ENCODE data around the gene IFNG.

The IFNG gene

DNA sequence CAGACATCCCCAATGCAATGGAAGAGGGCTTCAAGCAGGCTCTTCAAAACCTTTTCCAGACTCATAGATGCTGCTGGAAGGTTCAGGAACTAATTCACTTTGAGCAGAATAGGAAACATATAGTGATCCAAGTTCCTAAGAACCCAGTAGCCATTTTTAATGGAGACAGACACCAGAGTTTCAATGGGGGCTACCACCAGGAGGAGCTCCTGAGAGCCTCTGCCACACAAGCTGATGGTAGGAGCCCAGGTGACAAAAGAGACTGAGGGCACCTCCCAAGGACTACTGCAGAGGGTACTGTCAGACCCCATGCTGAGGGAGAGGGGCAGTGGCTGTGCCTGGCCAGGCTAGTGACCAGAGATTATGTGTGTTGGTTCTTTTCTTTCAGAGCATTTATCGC is 45.9 kb downstream of the IFNG start:
- Histone ChIP-seq H3K4me3 (ENCODE audit: low read depth in 1 of 2, low read length in 2 of 2) (no peak overlapping the region), H3K27me3 (ENCODE audit: low read depth, low read length) (no peaks in the 10 kb centered on the region), H3K36me3 (ENCODE audit: control insufficient read depth in 1 of 2, insufficient read depth in 2 of 2, low read length in 2 of 2) (no peaks in the 10 kb centered on the region), H3K9me3 (ENCODE audit: control insufficient read depth in 1 of 2, low read length in 2 of 2) (no peaks in the 10 kb centered on the region), H3K4me1 (ENCODE audit: control insufficient read depth in 1 of 2, insufficient read depth in 2 of 2, low read length in 2 of 2) (no peaks in the 10 kb centered on the region), H3K27ac (ENCODE audit: low read length) (no peak overlapping the region)

DNA sequence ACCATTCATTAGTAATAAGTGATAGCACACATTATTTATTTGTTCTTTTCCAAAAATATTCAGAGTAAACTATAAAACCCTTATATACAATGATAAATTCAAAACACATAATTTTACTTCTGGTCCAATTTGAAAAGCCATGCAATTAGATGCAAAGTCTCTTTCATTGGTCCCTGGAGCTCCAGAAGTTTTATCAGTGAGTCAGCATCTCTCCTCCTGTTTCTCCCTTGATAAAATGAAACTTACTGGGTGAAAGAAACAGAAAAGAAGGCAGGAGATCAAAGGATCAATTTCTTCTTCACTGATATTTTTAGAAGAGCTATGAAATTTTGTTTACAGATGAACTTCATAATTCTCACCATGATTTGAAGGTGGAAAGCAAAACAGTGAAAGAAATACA is 47.5 kb downstream of the IFNG start:
- H3K4me1 ChIP-seq (ENCODE audit: control insufficient read depth in 1 of 2, insufficient read depth in 2 of 2, low read length in 2 of 2), result no peaks in the 10 kb centered on the region
- no peaks in the 10 kb centered on the region for H3K27me3 ChIP-seq (ENCODE audit: low read depth, low read length)
- no peak overlapping the region for H3K4me3 ChIP-seq (ENCODE audit: low read depth in 1 of 2, low read length in 2 of 2)
- no peak overlapping the region for H3K27ac ChIP-seq (ENCODE audit: low read length)
- no peaks in the 10 kb centered on the region for H3K9me3 ChIP-seq (ENCODE audit: control insufficient read depth in 1 of 2, low read length in 2 of 2)
- H3K36me3 ChIP-seq (ENCODE audit: control insufficient read depth in 1 of 2, insufficient read depth in 2 of 2, low read length in 2 of 2), result no peaks in the 10 kb centered on the region

DNA sequence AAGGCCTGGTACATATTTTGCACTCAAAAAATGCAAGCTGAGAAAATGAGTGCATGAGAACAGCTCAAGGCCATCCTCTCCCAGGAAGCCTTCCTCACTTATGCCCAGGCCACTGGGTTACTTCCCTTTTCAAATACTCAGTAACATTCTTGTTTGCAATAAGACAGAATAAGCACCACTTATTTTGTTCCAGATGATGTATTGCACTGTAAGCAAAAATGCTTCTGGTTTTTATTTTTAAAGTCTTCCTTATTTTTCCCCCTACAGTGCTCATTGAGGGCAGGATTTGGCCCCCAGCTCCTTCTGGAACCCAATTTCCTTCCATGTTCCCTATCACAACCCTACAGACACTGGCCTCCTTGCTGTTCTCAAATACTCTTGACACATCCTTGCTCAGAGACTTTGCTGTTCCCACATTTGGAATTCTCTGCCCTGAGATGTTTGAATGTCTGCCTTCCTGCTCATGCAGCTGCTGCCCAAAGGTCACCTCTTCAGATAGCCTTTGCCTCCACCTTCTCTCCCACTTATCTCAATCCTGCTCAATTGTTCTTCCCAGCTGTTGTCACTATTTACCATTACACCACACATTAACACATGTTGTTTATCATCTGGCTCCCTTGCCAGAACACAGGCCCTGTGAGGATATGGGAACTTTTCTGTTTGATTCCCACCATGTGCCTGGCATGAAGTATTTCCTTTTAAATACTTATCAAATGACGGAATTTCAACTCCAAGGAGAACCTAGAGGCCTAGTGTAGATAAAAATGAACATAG is 49.9 kb downstream of the IFNG start:
- H3K4me1 ChIP-seq (ENCODE audit: control insufficient read depth in 1 of 2, insufficient read depth in 2 of 2, low read length in 2 of 2), result no peaks in the 10 kb centered on the region
- no peaks in the 10 kb centered on the region for H3K9me3 ChIP-seq (ENCODE audit: control insufficient read depth in 1 of 2, low read length in 2 of 2)
- no peaks in the 10 kb centered on the region for H3K36me3 ChIP-seq (ENCODE audit: control insufficient read depth in 1 of 2, insufficient read depth in 2 of 2, low read length in 2 of 2)
- no peak overlapping the region for H3K4me3 ChIP-seq (ENCODE audit: low read depth in 1 of 2, low read length in 2 of 2)
- no peak overlapping the region for H3K27ac ChIP-seq (ENCODE audit: low read length)
- no peaks in the 10 kb centered on the region for H3K27me3 ChIP-seq (ENCODE audit: low read depth, low read length)

DNA sequence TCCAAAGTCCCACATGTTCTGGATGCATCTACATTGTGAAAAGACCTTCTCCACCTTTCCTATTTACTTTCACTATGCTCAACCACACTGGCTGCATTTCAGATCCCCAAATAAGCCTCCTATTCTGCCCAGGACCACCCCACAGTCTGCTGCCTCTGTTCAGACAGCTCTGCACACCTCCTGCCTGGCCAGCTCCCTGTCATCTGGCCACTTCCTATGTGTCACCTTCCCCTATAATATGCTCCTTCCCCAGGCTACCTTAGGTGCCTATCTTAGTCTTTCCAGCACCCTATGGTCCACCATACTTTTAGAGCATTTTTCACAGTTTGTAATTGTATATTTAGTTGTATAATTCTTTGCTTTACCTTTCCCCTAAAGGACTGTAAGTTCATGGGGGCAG is 50.5 kb downstream of the IFNG start:
- no peak overlapping the region for H3K4me3 ChIP-seq (ENCODE audit: low read depth in 1 of 2, low read length in 2 of 2)
- no peaks in the 10 kb centered on the region for H3K27me3 ChIP-seq (ENCODE audit: low read depth, low read length)
- no peaks in the 10 kb centered on the region for H3K9me3 ChIP-seq (ENCODE audit: control insufficient read depth in 1 of 2, low read length in 2 of 2)
- H3K27ac ChIP-seq (ENCODE audit: low read length), result no peak overlapping the region
- no peaks in the 10 kb centered on the region for H3K4me1 ChIP-seq (ENCODE audit: control insufficient read depth in 1 of 2, insufficient read depth in 2 of 2, low read length in 2 of 2)
- no peaks in the 10 kb centered on the region for H3K36me3 ChIP-seq (ENCODE audit: control insufficient read depth in 1 of 2, insufficient read depth in 2 of 2, low read length in 2 of 2)

DNA sequence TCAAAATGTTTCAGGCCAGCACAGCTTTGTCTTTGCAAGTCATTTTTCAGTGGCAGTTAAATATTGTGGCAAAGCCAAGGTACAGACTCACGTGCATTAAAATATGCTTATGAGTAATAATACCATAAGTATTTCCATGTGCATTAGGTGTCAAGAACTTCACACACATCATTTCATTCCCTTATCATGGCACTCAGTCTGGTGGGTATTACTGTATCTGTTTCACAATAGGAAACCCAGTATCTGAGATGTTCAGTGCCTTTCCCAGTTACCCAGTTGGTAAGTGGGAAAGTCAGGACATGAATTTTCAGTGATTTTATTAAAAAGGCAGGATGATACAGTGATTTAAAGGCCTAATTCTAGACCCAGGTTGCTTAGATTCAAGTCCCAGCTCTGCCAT is 52.9 kb downstream of the IFNG start:
- Histone ChIP-seq H3K27me3 (ENCODE audit: low read depth, low read length) (no peaks in the 10 kb centered on the region), H3K4me3 (ENCODE audit: low read depth in 1 of 2, low read length in 2 of 2) (no peak overlapping the region), H3K27ac (ENCODE audit: low read length) (no peak overlapping the region), H3K36me3 (ENCODE audit: control insufficient read depth in 1 of 2, insufficient read depth in 2 of 2, low read length in 2 of 2) (no peaks in the 10 kb centered on the region), H3K9me3 (ENCODE audit: control insufficient read depth in 1 of 2, low read length in 2 of 2) (no peaks in the 10 kb centered on the region), H3K4me1 (ENCODE audit: control insufficient read depth in 1 of 2, insufficient read depth in 2 of 2, low read length in 2 of 2) (no peaks in the 10 kb centered on the region)

DNA sequence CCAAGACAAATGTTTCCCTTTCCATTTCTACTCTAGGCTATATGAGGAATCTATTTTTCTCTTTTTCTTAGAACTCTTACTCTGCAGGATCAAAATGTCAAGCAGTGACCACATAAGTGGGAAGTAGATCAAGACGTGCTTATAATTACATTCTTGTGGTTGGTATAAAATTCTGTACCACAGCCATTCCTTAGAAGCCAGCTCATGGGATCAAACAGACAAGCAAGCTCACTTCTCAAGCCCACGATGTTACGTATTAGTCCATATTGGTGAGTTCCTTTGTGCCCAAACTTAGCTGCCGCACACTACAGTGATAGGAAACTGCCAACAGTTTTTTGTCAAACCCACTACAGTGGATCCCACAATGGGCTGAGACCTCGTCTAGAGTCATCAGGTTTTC is 53.4 kb downstream of the IFNG start:
- H3K9me3 ChIP-seq (ENCODE audit: control insufficient read depth in 1 of 2, low read length in 2 of 2), result no peaks in the 10 kb centered on the region
- H3K4me3 ChIP-seq (ENCODE audit: low read depth in 1 of 2, low read length in 2 of 2), result no peak overlapping the region
- no peaks in the 10 kb centered on the region for H3K27me3 ChIP-seq (ENCODE audit: low read depth, low read length)
- H3K4me1 ChIP-seq (ENCODE audit: control insufficient read depth in 1 of 2, insufficient read depth in 2 of 2, low read length in 2 of 2), result no peaks in the 10 kb centered on the region
- H3K36me3 ChIP-seq (ENCODE audit: control insufficient read depth in 1 of 2, insufficient read depth in 2 of 2, low read length in 2 of 2), result no peaks in the 10 kb centered on the region
- no peak overlapping the region for H3K27ac ChIP-seq (ENCODE audit: low read length)
